ENCODE data around the gene TREH.
A peak's percentile ranks its signal among the peaks of the same experiment; 100 is the strongest.

The TREH gene

GRCh38 chr11:118627566-118627965 is 51.9 kb downstream of the TREH start:
- H3K9me3 ChIP-seq (ENCODE audit: control insufficient read depth, insufficient read depth, low read length): no peaks in the 10 kb centered on the region
- H3K36me3 ChIP-seq (ENCODE audit: control insufficient read depth, insufficient read depth, low read length): peaks cover 73% of the 10 kb centered on the region
- no peak overlapping the region for H3K4me3 ChIP-seq (ENCODE audit: low read depth, low read length)
- H3K9ac ChIP-seq (ENCODE audit: low read depth, low read length): no peak overlapping the region
- no peaks in the 10 kb centered on the region for H3K27me3 ChIP-seq (ENCODE audit: control insufficient read depth, insufficient read depth, low read length)
- no peak overlapping the region for H3K27ac ChIP-seq (ENCODE audit: low read depth, low read length)
- peaks cover 3% of the 10 kb centered on the region for H3K4me1 ChIP-seq (ENCODE audit: control insufficient read depth, insufficient read depth, low read length)

DNA sequence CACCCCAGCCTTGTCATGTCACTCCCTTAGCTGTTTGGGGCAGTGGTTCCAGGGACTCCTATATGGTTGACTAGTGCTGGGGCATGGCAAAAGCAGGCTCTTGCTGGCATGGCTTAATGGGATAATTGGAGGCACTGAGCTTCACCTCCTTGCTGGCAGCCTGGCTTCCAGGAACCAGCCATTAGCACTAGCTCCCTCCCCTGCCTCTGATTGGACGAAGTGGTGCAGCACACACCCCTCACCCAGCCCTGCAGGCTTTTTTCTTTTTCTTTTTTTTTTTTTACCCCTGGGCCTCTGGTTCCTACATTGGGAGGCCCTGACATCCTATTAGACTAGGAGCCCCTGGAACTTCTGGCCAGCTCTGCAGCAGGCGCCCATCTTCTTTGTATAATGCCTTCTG is 53.5 kb downstream of the TREH start:
- H3K27me3 ChIP-seq (ENCODE audit: control insufficient read depth, insufficient read depth, low read length): no peaks in the 10 kb centered on the region
- H3K9ac ChIP-seq (ENCODE audit: low read depth, low read length): no peak overlapping the region
- H3K27ac ChIP-seq (ENCODE audit: low read depth, low read length): no peak overlapping the region
- H3K36me3 ChIP-seq (ENCODE audit: control insufficient read depth, insufficient read depth, low read length): peaks cover 57% of the 10 kb centered on the region
- H3K4me3 ChIP-seq (ENCODE audit: low read depth, low read length): no peak overlapping the region
- no peaks in the 10 kb centered on the region for H3K9me3 ChIP-seq (ENCODE audit: control insufficient read depth, insufficient read depth, low read length)
- H3K4me1 ChIP-seq (ENCODE audit: control insufficient read depth, insufficient read depth, low read length): peaks cover 13% of the 10 kb centered on the region

- Histone ChIP-seq H3K27me3 (ENCODE audit: control insufficient read depth, insufficient read depth, low read length) (no peaks in the 10 kb centered on the region), H3K9me3 (ENCODE audit: control insufficient read depth, insufficient read depth, low read length) (no peaks in the 10 kb centered on the region), H3K9ac (ENCODE audit: low read depth, low read length) (no peak overlapping the region), H3K27ac (ENCODE audit: low read depth, low read length) (no peak overlapping the region), H3K4me3 (ENCODE audit: low read depth, low read length) (no peak overlapping the region), H3K36me3 (ENCODE audit: control insufficient read depth, insufficient read depth, low read length) (peaks cover 52% of the 10 kb centered on the region), H3K4me1 (ENCODE audit: control insufficient read depth, insufficient read depth, low read length) (peaks cover 19% of the 10 kb centered on the region)
Measured at GRCh38 chr11:118625036-118625690, 54.3 kb downstream of the TREH start.

DNA sequence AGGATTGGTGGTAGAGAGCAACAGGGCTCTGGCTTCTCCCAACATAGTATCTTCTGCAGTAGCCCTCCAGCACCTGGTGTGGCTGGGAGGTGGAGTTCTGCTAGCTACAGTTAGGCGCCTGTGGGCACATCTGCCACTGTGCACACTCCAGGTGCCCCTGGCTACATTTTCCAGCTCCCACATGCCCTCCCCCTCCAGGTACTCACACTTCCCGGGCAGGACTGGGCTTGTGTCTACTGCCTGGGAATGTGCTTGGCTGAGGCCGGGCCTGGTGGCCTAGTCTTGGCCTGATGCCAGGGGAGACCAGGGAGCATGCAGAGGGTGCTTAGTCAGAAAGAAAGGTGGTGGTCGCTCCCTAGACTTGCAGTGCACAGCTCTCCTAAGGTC is 56.2 kb downstream of the TREH start:
- peaks cover 35% of the 10 kb centered on the region for H3K36me3 ChIP-seq (ENCODE audit: control insufficient read depth, insufficient read depth, low read length)
- no peaks in the 10 kb centered on the region for H3K9me3 ChIP-seq (ENCODE audit: control insufficient read depth, insufficient read depth, low read length)
- H3K27ac ChIP-seq (ENCODE audit: low read depth, low read length): no peak overlapping the region
- H3K9ac ChIP-seq (ENCODE audit: low read depth, low read length): no peak overlapping the region; the same call in 1 of the 2 replicates
- no peak overlapping the region for H3K4me3 ChIP-seq (ENCODE audit: low read depth, low read length)
- peaks cover 31% of the 10 kb centered on the region for H3K4me1 ChIP-seq (ENCODE audit: control insufficient read depth, insufficient read depth, low read length)
- H3K27me3 ChIP-seq (ENCODE audit: control insufficient read depth, insufficient read depth, low read length): no peaks in the 10 kb centered on the region

DNA sequence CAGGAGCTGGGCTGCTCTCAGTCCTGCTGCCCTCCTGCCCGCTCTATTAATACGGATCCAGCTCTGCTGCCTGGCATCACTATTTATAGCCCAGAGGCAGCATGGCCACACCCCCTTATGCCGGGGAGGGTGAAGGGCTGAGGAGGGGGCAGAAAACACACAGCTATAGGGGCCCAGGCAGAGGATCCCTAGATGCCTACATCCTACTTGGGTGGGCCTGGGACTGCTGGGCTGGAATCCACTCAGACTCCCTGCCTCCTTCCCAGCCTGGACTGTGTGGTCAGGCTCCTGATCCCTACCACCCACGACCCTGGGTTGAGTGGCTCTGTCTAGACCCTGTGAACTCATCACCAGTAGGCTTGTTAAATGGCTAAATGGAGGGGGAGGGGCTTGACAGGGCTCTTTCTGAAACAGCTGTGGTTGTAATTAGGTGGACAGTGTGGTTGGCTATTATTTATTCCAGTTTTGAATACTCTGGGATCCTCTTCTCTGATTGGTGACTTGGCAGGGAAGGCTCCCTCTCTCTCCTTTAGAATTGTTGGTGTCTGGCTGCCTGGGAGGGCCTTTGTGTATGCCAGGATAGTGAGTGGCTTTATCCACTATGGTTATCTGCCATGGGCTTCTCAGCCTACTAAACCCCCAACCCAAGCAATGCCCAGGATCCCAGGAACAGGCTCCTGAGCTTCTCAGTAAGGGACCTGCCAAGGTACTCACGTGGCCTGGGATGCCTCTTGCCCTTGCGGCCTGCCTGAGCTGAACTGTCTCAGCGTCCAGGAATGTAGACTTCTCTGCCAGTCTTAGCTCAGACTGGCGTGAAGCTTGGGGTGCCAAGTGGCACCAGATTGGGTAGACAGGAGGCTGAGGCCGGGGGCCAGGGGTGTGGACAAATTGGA is 56.8 kb downstream of the TREH start:
- no peaks in the 10 kb centered on the region for H3K9me3 ChIP-seq (ENCODE audit: control insufficient read depth, insufficient read depth, low read length)
- H3K9ac ChIP-seq (ENCODE audit: low read depth, low read length): no peak overlapping the region
- peaks cover 29% of the 10 kb centered on the region for H3K36me3 ChIP-seq (ENCODE audit: control insufficient read depth, insufficient read depth, low read length)
- H3K4me1 ChIP-seq (ENCODE audit: control insufficient read depth, insufficient read depth, low read length): peaks cover 38% of the 10 kb centered on the region
- no peaks in the 10 kb centered on the region for H3K27me3 ChIP-seq (ENCODE audit: control insufficient read depth, insufficient read depth, low read length)
- peak overlapping the region; percentile 76; the same call in 1 of the 2 replicates for H3K4me3 ChIP-seq (ENCODE audit: low read depth, low read length)
- H3K27ac ChIP-seq (ENCODE audit: low read depth, low read length): no peak overlapping the region

GRCh38 chr11:118621784-118622375 is 57.6 kb downstream of the TREH start:
- Histone ChIP-seq H3K27me3 (ENCODE audit: control insufficient read depth, insufficient read depth, low read length) (no peaks in the 10 kb centered on the region), H3K9ac (ENCODE audit: low read depth, low read length) (peak overlapping the region; percentile 67), H3K36me3 (ENCODE audit: control insufficient read depth, insufficient read depth, low read length) (peaks cover 21% of the 10 kb centered on the region), H3K27ac (ENCODE audit: low read depth, low read length) (peak overlapping the region; percentile 89), H3K4me3 (ENCODE audit: low read depth, low read length) (peak overlapping the region; percentile 76), H3K9me3 (ENCODE audit: control insufficient read depth, insufficient read depth, low read length) (no peaks in the 10 kb centered on the region), H3K4me1 (ENCODE audit: control insufficient read depth, insufficient read depth, low read length) (peaks cover 39% of the 10 kb centered on the region)

DNA sequence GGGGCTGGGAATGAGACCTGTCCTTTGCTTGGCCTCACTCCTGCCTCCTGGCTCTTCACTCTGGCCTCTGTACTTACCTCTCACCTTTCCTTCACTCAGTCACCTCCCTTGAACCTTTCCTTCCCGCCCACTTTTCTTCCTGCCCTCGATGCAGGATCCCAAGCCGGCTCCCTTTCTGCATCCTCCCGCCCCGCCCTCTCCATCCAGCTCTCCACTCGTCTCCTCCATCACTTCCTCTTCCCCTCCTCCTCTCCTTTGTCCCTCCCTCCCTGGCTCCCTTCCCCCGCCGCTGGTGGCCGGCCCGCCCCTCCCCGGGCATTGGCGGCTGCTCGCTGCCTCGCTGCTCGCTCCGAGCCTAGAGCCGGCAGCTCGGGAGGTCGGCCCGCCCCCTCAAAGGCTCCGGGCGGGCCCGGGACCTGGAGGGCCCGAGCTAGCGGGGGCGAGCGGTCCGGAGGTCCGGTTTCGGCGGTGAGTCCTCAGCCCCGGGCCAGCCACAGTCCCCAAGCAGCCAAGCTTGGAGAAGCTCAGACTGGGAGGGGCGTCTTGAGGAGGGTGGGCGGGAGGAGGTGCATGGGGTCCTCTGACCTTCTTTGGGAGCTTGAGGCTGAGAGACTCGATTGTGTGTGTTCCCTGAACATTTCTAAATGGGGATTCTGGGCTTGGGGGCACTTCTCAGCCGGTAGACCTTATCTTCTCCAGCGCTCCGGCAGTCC is 58.2 kb downstream of the TREH start:
- Histone ChIP-seq H3K4me1 (ENCODE audit: control insufficient read depth, insufficient read depth, low read length) (peaks cover 43% of the 10 kb centered on the region), H3K4me3 (ENCODE audit: low read depth, low read length) (peak overlapping the region; percentile 76), H3K36me3 (ENCODE audit: control insufficient read depth, insufficient read depth, low read length) (peaks cover 20% of the 10 kb centered on the region), H3K27me3 (ENCODE audit: control insufficient read depth, insufficient read depth, low read length) (no peaks in the 10 kb centered on the region), H3K9me3 (ENCODE audit: control insufficient read depth, insufficient read depth, low read length) (no peaks in the 10 kb centered on the region), H3K9ac (ENCODE audit: low read depth, low read length) (peak overlapping the region; percentile 67), H3K27ac (ENCODE audit: low read depth, low read length) (peak overlapping the region; percentile 89)

- Histone ChIP-seq H3K36me3 (ENCODE audit: control insufficient read depth, insufficient read depth, low read length) (peaks cover 15% of the 10 kb centered on the region), H3K27ac (ENCODE audit: low read depth, low read length) (peak overlapping the region; percentile 53), H3K27me3 (ENCODE audit: control insufficient read depth, insufficient read depth, low read length) (no peaks in the 10 kb centered on the region), H3K9ac (ENCODE audit: low read depth, low read length) (no peak overlapping the region), H3K4me3 (ENCODE audit: low read depth, low read length) (peak overlapping the region; percentile 76; the same call in 1 of the 2 replicates), H3K4me1 (ENCODE audit: control insufficient read depth, insufficient read depth, low read length) (peaks cover 49% of the 10 kb centered on the region), H3K9me3 (ENCODE audit: control insufficient read depth, insufficient read depth, low read length) (no peaks in the 10 kb centered on the region)
Measured at GRCh38 chr11:118620529-118621070, 58.9 kb downstream of the TREH start.

- Histone ChIP-seq H3K27ac (ENCODE audit: low read depth, low read length) (peak overlapping the region; percentile 36), H3K9ac (ENCODE audit: low read depth, low read length) (peak overlapping the region; percentile 31; the same call in 1 of the 2 replicates), H3K27me3 (ENCODE audit: control insufficient read depth, insufficient read depth, low read length) (no peaks in the 10 kb centered on the region), H3K36me3 (ENCODE audit: control insufficient read depth, insufficient read depth, low read length) (peaks cover 5% of the 10 kb centered on the region), H3K9me3 (ENCODE audit: control insufficient read depth, insufficient read depth, low read length) (no peaks in the 10 kb centered on the region), H3K4me3 (ENCODE audit: low read depth, low read length) (no peak overlapping the region), H3K4me1 (ENCODE audit: control insufficient read depth, insufficient read depth, low read length) (peaks cover 55% of the 10 kb centered on the region)
Measured at GRCh38 chr11:118619444-118620197, 59.8 kb downstream of the TREH start.

GRCh38 chr11:118618991-118619375 is 60.5 kb downstream of the TREH start:
- peak overlapping the region; percentile 36 for H3K27ac ChIP-seq (ENCODE audit: low read depth, low read length)
- peaks cover 60% of the 10 kb centered on the region for H3K4me1 ChIP-seq (ENCODE audit: control insufficient read depth, insufficient read depth, low read length)
- H3K9me3 ChIP-seq (ENCODE audit: control insufficient read depth, insufficient read depth, low read length): no peaks in the 10 kb centered on the region
- H3K4me3 ChIP-seq (ENCODE audit: low read depth, low read length): no peak overlapping the region
- H3K36me3 ChIP-seq (ENCODE audit: control insufficient read depth, insufficient read depth, low read length): no peaks in the 10 kb centered on the region
- H3K27me3 ChIP-seq (ENCODE audit: control insufficient read depth, insufficient read depth, low read length): no peaks in the 10 kb centered on the region
- no peak overlapping the region for H3K9ac ChIP-seq (ENCODE audit: low read depth, low read length)
